Transverse colon (tissue), 4 donors: ENCODE data around the gene HMCN2. TPM values are rescaled to one million over a fixed set of nuclear protein-coding genes. Genes with fewer than 3 reads are reported as not detected.

Source experiments
- DNase-seq: peaks from one replicate; pipeline ENCODE4 v3.0.0-alpha.2; 2019
- H3K27ac ChIP-seq, 4 donors: fragments of 200-600 bp; sonication (generic); 2 replicates each; pipeline ENCODE4 v1.5.1; 2016 to 2018; ENCODE audit warnings: inconsistent platforms in 4 of 4
- H3K27me3 ChIP-seq: fragments of 200-600 bp; sonication (generic); 2 replicates; pipeline ENCODE4 v1.5.1; 2017; ENCODE audit warnings: inconsistent platforms
- H3K36me3 ChIP-seq, 4 donors: fragments of 200-600 bp; sonication (generic); 2 replicates each; pipeline ENCODE4 v1.5.1; 2017 to 2019; ENCODE audit warnings: inconsistent platforms in 4 of 4
- H3K4me1 ChIP-seq, 4 donors: fragments of 200-600 bp; sonication (generic); 2 replicates each; pipeline ENCODE4 v1.5.1; 2017 to 2020; ENCODE audit warnings: inconsistent platforms in 4 of 4
- H3K4me3 ChIP-seq, 4 donors: fragments of 200-600 bp; sonication (generic); 1 replicate in 1 of 4; 2 replicates in 3 of 4; pipeline versions ENCODE4 v1.5.1 to v1.6.1; 2017 to 2019; ENCODE audit warnings: inconsistent platforms in 4 of 4
- H3K9me3 ChIP-seq, 2 donors: fragments of 200-600 bp; sonication (generic); 2 replicates each; pipeline ENCODE4 v1.5.1; 2017 to 2019; ENCODE audit warnings: inconsistent platforms in 2 of 2
- EP300 ChIP-seq: sonication (generic); formaldehyde crosslinking; IDR thresholded peaks from one replicate; pipeline ENCODE4 v1.6.1; 2017; ENCODE audit warnings: antibody characterized with exemption, low read depth
- POLR2A ChIP-seq: fragments of 450-650 bp; IDR thresholded peaks from one replicate; pipeline ENCODE4 v1.6.1; 2016; ENCODE audit warnings: antibody characterized with exemption, mild to moderate bottlenecking, moderate library complexity
- POLR2AphosphoS5 ChIP-seq, 3 donors: sonication (generic); formaldehyde crosslinking; IDR thresholded peaks; one replicate each; pipeline ENCODE4 v1.6.1; 2016; ENCODE audit warnings: antibody characterized with exemption in 3 of 3
- WGBS, 2 donors: methylation state at CpG; one replicate each; pipeline ENCODE4 v1.1.5; 2018; ENCODE audit warnings: low coverage in 1 of 2; 5-methylcytosine and 5-hydroxymethylcytosine counted together
- in situ Hi-C, 4 donors: fragments of 200-750 bp; cut with MboI; loops; one replicate each; pipeline versions ENCODE4 v1.15.0 to v1.15.1; 2017; ENCODE audit warnings: low sequenced_read_pairs in 3 of 4, low pct_ligation_motif_present in 1 of 4, low pct_unique_long_range_greater_than_20kb in 1 of 4
- intact Hi-C: fragments of 100-400 bp; cut with DNase I; formaldehyde crosslinking; loops from one replicate; pipeline ENCODE4 v1.15.1; 2023; ENCODE audit warnings: low total_unique reads
- total RNA-seq, 4 donors: library from RNA; depleted of rRNA; stranded (reverse); fragments of >200 nt; gene quantifications; one replicate each; pipeline ENCODE4 v1.1.0, GENCODE V29; 2016
- TF ChIP-seq, protein P1 (sequence below), 5 experiments: fragments of 200-600 bp in 3 of 5; fragments of 450-650 bp in 2 of 5; sonication (generic) in 3 of 5; IDR thresholded peaks; 1 replicate in 2 of 5; 2 replicates in 3 of 5; pipeline ENCODE4 v1.5.1; 2016 to 2017; ENCODE audit warnings: antibody characterized with exemption in 5 of 5, inconsistent platforms in 3 of 5, mild to moderate bottlenecking in 2 of 5, moderate library complexity in 1 of 5

HMCN2 gene
- total RNA-seq, 4 donors from 2014 or later: 7.8 to 40.0 (median 15.2) TPM

DNA sequence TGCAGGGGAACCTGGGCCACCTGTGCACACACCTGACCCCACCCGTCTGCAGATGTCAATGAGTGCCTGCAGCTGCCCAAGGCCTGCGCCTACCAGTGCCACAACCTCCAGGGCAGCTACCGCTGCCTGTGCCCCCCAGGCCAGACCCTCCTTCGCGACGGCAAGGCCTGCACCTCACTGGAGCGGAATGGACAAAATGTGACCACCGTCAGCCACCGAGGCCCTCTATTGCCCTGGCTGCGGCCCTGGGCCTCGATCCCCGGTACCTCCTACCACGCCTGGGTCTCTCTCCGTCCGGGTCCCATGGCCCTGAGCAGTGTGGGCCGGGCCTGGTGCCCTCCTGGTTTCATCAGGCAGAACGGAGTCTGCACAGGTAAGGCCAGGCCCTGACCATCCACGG, 164.7 kb downstream of the HMCN2 start:
- H3K36me3 ChIP-seq: no peaks in the 10 kb centered on the region
- no peak for DNase-seq
- intact Hi-C loops: no loop called here
- H3K27ac ChIP-seq: no peak overlapping the region
- no peak for TF ChIP-seq POLR2A
- no peak for TF ChIP-seq POLR2AphosphoS5 (IDR thresholded peaks at IDR 0.05)
- TF ChIP-seq, protein P1, sequence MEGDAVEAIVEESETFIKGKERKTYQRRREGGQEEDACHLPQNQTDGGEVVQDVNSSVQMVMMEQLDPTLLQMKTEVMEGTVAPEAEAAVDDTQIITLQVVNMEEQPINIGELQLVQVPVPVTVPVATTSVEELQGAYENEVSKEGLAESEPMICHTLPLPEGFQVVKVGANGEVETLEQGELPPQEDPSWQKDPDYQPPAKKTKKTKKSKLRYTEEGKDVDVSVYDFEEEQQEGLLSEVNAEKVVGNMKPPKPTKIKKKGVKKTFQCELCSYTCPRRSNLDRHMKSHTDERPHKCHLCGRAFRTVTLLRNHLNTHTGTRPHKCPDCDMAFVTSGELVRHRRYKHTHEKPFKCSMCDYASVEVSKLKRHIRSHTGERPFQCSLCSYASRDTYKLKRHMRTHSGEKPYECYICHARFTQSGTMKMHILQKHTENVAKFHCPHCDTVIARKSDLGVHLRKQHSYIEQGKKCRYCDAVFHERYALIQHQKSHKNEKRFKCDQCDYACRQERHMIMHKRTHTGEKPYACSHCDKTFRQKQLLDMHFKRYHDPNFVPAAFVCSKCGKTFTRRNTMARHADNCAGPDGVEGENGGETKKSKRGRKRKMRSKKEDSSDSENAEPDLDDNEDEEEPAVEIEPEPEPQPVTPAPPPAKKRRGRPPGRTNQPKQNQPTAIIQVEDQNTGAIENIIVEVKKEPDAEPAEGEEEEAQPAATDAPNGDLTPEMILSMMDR (IDR thresholded peaks at IDR 0.05): no peak
- TF ChIP-seq EP300: no peak
- H3K9me3 ChIP-seq: no peaks in the 10 kb centered on the region
- in situ Hi-C loops: no loop called here
- H3K4me3 ChIP-seq: no peak overlapping the region
- H3K27me3 ChIP-seq: peaks cover 20% of the 10 kb centered on the region
- 95% methylated on average over 18 of the region's 18 CpGs; no CpG with 5 or more reads in 1 of the 2 donors for WGBS, 2 donors
- peaks cover 0 to 28% (median 18%) of the 10 kb centered on the region in 4 donors for H3K4me1 ChIP-seq

DNA sequence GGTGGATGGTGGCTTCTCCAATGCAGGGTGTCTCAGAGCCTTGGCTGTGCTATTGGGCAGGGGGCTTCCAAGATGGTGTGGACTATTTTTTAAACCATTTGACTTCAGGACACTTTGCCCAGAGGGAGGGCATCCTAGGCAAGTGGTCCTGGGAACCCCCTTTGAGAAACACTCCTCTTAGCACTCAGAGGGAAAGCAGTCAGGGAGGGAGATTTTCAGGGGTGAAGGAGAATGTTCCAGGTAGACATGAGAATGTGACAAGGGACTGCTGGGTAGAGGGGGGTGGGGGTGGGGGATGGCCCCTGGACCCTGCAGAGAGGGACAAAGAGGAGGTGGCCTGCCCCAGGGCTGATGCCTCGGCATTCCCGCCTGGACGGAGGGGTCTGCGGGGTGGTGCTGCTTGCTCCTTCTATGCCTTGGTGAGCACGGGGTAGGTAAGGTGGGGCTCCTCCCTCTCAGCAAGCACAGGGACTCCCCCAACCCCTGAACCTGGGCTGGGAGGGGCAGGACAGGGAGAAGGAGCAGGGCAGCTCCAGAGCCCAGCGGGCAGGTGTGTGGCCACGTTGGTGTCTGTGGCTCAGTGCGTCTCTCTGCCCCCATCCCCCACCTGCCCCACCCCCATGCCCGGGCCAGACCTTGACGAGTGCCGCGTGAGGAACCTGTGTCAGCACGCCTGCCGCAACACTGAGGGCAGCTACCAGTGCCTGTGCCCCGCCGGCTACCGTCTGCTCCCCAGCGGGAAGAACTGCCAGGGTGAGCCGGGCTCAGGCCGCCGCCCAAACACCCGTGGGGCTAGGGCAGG, 165.4 kb downstream of the HMCN2 start:
- Histone ChIP-seq H3K4me1 (peaks cover 0 to 25% (median 18%) of the 10 kb centered on the region in 4 donors), H3K9me3 (no peaks in the 10 kb centered on the region), H3K4me3 (no peak overlapping the region), H3K36me3 (no peaks in the 10 kb centered on the region), H3K27me3 (peaks cover 22% of the 10 kb centered on the region), H3K27ac (no peak overlapping the region)
- in situ Hi-C loops: no loop called here
- intact Hi-C loops: no loop called here
- TF ChIP-seq EP300 (no peak), POLR2AphosphoS5 (IDR thresholded peaks at IDR 0.05) (no peak), POLR2A (no peak)
- TF ChIP-seq, protein P1 (IDR thresholded peaks at IDR 0.05): no peak
- WGBS, 2 donors: 90 to 93% methylated on average over 2 to 22 of the region's 22 CpGs
- DNase-seq: no peak

DNA sequence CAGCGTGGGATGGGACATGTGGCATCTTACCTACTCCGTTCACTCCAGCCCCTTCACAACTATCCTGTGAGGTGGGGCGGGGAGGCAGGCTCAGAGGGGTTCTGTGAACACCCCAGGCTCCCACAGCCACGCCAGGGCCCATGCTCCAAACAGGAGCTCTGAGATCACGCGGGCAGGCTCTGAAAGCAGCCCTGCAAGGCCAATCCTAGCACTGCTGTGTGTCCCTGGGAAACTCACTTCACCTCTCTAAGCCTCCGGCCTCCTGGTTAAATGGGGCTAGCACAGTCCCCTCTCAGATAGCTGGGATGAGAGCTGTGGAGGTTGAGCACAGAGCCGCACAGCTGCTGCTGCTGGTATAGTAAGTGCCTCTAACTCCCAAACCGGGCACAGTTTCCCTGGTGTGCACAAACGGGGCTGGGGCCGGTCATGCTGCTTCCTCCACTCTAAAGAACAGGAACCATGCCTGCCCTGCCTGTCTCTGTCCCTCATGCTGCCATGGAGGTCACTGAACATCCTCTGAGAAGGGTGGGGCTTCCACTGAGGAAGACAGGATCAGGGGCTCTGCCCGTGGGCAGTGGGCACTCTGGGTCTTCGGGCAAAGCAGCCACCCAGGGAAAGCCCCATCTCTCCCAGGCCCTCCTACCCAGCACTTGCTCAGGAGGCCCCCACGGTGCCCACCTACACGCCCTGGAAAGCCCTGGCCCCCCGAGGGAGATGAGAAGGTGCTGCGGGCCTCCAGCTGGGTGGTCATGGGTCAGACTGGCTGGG, 166.2 kb downstream of the HMCN2 start:
- TF ChIP-seq, protein P1 (IDR thresholded peaks at IDR 0.05): no peak
- TF ChIP-seq EP300 (no peak), POLR2AphosphoS5 (IDR thresholded peaks at IDR 0.05) (no peak), POLR2A (no peak)
- peaks cover 27% of the 10 kb centered on the region for H3K27me3 ChIP-seq

DNA sequence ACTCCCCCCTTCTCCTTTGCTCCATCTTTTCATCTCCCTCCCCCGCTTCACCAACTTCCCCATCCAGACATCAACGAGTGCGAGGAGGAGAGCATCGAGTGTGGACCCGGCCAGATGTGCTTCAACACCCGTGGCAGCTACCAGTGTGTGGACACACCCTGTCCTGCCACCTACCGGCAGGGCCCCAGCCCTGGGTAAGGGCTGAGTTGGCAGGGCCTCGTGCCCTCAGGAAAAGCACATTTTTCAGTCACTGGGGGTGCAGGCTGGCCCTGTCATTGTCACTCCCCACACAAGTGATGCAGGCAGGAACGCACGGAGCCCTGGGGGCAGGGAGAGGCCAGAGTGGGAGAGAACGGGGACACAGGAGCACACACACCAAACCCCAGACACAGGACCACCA, 166.8 kb downstream of the HMCN2 start:
- DNase-seq: no peak
- H3K27me3 ChIP-seq: peaks cover 27% of the 10 kb centered on the region
- no peak overlapping the region for H3K4me3 ChIP-seq
- no peak overlapping the region for H3K27ac ChIP-seq
- peaks cover 0 to 15% (median 12%) of the 10 kb centered on the region in 4 donors for H3K4me1 ChIP-seq
- no peaks in the 10 kb centered on the region for H3K36me3 ChIP-seq
- in situ Hi-C loops: no loop called here
- H3K9me3 ChIP-seq: no peaks in the 10 kb centered on the region
- intact Hi-C loops: no loop called here
- 53% methylated on average over 11 of the region's 11 CpGs; no CpG with 5 or more reads in 1 of the 2 donors for WGBS, 2 donors
- TF ChIP-seq EP300 (no peak), POLR2A (no peak)
- TF ChIP-seq, protein P1 (IDR thresholded peaks at IDR 0.05): peak in 3 of 5 experiments; percentile 9 to 32 (median 15)

More for the DNA sequence above, 166.2 kb downstream of the HMCN2 start:
- H3K4me1 ChIP-seq: peaks cover 0 to 21% (median 17%) of the 10 kb centered on the region in 4 donors
- no peaks in the 10 kb centered on the region for H3K9me3 ChIP-seq
- DNase-seq: no peak
- no peaks in the 10 kb centered on the region for H3K36me3 ChIP-seq
- H3K4me3 ChIP-seq: no peak overlapping the region
- in situ Hi-C loops (no loop called here), intact Hi-C loops (no loop called here)
- no peak overlapping the region for H3K27ac ChIP-seq
- 78% methylated on average over 15 of the region's 17 CpGs; no CpG with 5 or more reads in 1 of the 2 donors for WGBS, 2 donors
